ENCODE results near the gene HOXA3. TPM values are rescaled to one million over a fixed set of nuclear protein-coding genes. Genes with fewer than 3 reads are reported as not detected.

HOXA3 gene
- polyA plus RNA-seq, 1 donor (not counting 4 experiments of a cell fraction or from before 2014, with no cell fraction given), result 0.58 TPM

GRCh38 chr7:27160546-27161213 lies 8.3 kb upstream of the HOXA3 start:
- Histone ChIP-seq H4K20me1 (ENCODE audit: control insufficient read depth, extremely low read depth, insufficient read depth, low read length) (no peaks in the 10 kb centered on the region), H3K9ac (ENCODE audit: control insufficient read depth, extremely low read depth, insufficient read depth, low read length) (peak overlapping the region; percentile 90), H3K27ac (ENCODE audit: control insufficient read depth, insufficient read depth, low read length) (peak overlapping the region; percentile 87), H3K36me3 (ENCODE audit: control insufficient read depth in 2 of 2, extremely low read depth in 1 of 2, insufficient read depth in 2 of 2, low read length in 2 of 2) (peaks cover 4 to 10% of the 10 kb centered on the region in 2 experiments), H3K4me3 (ENCODE audit: control insufficient read depth in 2 of 3, extremely low read depth in 1 of 3, insufficient read depth in 2 of 3, low read depth in 1 of 3, low read length in 3 of 3) (peak overlapping the region; percentile 78 to 94 (median 80)), H3K27me3 (ENCODE audit: control insufficient read depth, extremely low read depth, insufficient read depth, low read length) (no peaks in the 10 kb centered on the region), H3K9me3 (ENCODE audit: control insufficient read depth, low read depth, low read length) (no peaks in the 10 kb centered on the region), H3K4me1 (ENCODE audit: control insufficient read depth, extremely low read depth, insufficient read depth, low read length) (peaks cover 42% of the 10 kb centered on the region), H3K9me1 (ENCODE audit: control insufficient read depth, extremely low read depth, insufficient read depth, low read length) (no peaks in the 10 kb centered on the region), H3K79me2 (ENCODE audit: control insufficient read depth, insufficient read depth, low read length) (peaks cover 53% of the 10 kb centered on the region), H3K4me2 (ENCODE audit: control insufficient read depth, extremely low read depth, insufficient read depth, low read depth, low read length) (peak overlapping the region; percentile 98), H2AFZ (ENCODE audit: control insufficient read depth, low read length) (peak overlapping the region; percentile 87)
- dilution Hi-C loops (cut with MboI; ENCODE audit: extremely low pct_ligation_motif_present, low sequenced_read_pairs), result no loop called here
- FAIRE-seq (peak; percentile 69), DNase-seq (ENCODE audit: low read depth, low spot score) (no peak)
- TF ChIP-seq EZH2 (IDR thresholded peaks at IDR 0.05; ENCODE audit: low read length), result no peak
- peak in 2 of 3 experiments; percentile 79 to 99 for TF ChIP-seq CTCF (optimal IDR thresholded peaks at IDR 0.05 in 1 of 3, IDR thresholded peaks at IDR 0.05 in 1 of 3, conservative IDR thresholded peaks at IDR 0.05 in 1 of 3; ENCODE audit: extremely low read depth in 1 of 3, insufficient read depth in 2 of 3, low read length in 3 of 3)

GRCh38 chr7:27160145-27160545 lies 7.8 kb upstream of the HOXA3 start:
- no peaks in the 10 kb centered on the region for H3K9me3 ChIP-seq (ENCODE audit: control insufficient read depth, low read depth, low read length)
- no peak for TF ChIP-seq CTCF (optimal IDR thresholded peaks at IDR 0.05 in 1 of 3, IDR thresholded peaks at IDR 0.05 in 1 of 3, conservative IDR thresholded peaks at IDR 0.05 in 1 of 3; ENCODE audit: extremely low read depth in 1 of 3, insufficient read depth in 2 of 3, low read length in 3 of 3)
- TF ChIP-seq EZH2 (IDR thresholded peaks at IDR 0.05; ENCODE audit: low read length), result no peak
- no peaks in the 10 kb centered on the region for H4K20me1 ChIP-seq (ENCODE audit: control insufficient read depth, extremely low read depth, insufficient read depth, low read length)
- peak overlapping the region; percentile 87 for H3K27ac ChIP-seq (ENCODE audit: control insufficient read depth, insufficient read depth, low read length)
- H3K9me1 ChIP-seq (ENCODE audit: control insufficient read depth, extremely low read depth, insufficient read depth, low read length), result no peaks in the 10 kb centered on the region
- peak overlapping the region; percentile 87 for H2AFZ ChIP-seq (ENCODE audit: control insufficient read depth, low read length)
- H3K4me3 ChIP-seq (ENCODE audit: control insufficient read depth in 2 of 3, extremely low read depth in 1 of 3, insufficient read depth in 2 of 3, low read depth in 1 of 3, low read length in 3 of 3), result peak overlapping the region; percentile 78 to 94 (median 80)
- peaks cover 54% of the 10 kb centered on the region for H3K79me2 ChIP-seq (ENCODE audit: control insufficient read depth, insufficient read depth, low read length)
- DNase-seq (ENCODE audit: low read depth, low spot score) (no peak), FAIRE-seq (peak; percentile 41)
- H3K36me3 ChIP-seq (ENCODE audit: control insufficient read depth in 2 of 2, extremely low read depth in 1 of 2, insufficient read depth in 2 of 2, low read length in 2 of 2), result peaks cover 4 to 10% of the 10 kb centered on the region in 2 experiments
- dilution Hi-C loops (cut with MboI; ENCODE audit: extremely low pct_ligation_motif_present, low sequenced_read_pairs), result no loop called here
- peaks cover 48% of the 10 kb centered on the region for H3K4me1 ChIP-seq (ENCODE audit: control insufficient read depth, extremely low read depth, insufficient read depth, low read length)
- peak overlapping the region; percentile 98 for H3K4me2 ChIP-seq (ENCODE audit: control insufficient read depth, extremely low read depth, insufficient read depth, low read depth, low read length)
- no peaks in the 10 kb centered on the region for H3K27me3 ChIP-seq (ENCODE audit: control insufficient read depth, extremely low read depth, insufficient read depth, low read length)
- H3K9ac ChIP-seq (ENCODE audit: control insufficient read depth, extremely low read depth, insufficient read depth, low read length), result peak overlapping the region; percentile 90

Data from keratinocyte (primary cell).